Measurements from ENCODE around the gene C9orf152.
"Not testable (repeated sequence)": the region's sequence is repeated elsewhere in the genome, so short reads cannot be mapped to it uniquely, and the experiment has no call there.

C9orf152 gene

GRCh38 chr9:110208031-110208430 is at the start of gene C9orf152:
Gene C9orf152 (minus strand): TSS chr9:110208159. CDS start chr9:110207579, 580 bp downstream.
- DNase-seq, result no peak

- DNase-seq, result no peak
Observed at GRCh38 chr9:110257097-110257841, 49.3 kb upstream of the C9orf152 start.

- peak; percentile 65 for DNase-seq
Observed at GRCh38 chr9:110256380-110257096, 48.6 kb upstream of the C9orf152 start, which contains the start of gene TXN. Gene TXN (minus strand): TSS chr9:110256507. CDS start chr9:110256435, 72 bp downstream.

- DNase-seq, result no peak
Observed at GRCh38 chr9:110255463-110256379, 47.8 kb upstream of the C9orf152 start.

GRCh38 chr9:110255034-110255462 is 47.1 kb upstream of the C9orf152 start:
- DNase-seq, result no peak

- no peak for DNase-seq
Observed at GRCh38 chr9:110254500-110254899, 46.5 kb upstream of the C9orf152 start.

GRCh38 chr9:110252509-110253139 is 44.7 kb upstream of the C9orf152 start:
- no peak for DNase-seq

- not testable (repeated sequence) for DNase-seq
Observed at GRCh38 chr9:110251770-110252169, 43.8 kb upstream of the C9orf152 start.

- DNase-seq, result no peak
Observed at GRCh38 chr9:110251212-110251611, 43.3 kb upstream of the C9orf152 start.

- DNase-seq, result no peak
Observed at GRCh38 chr9:110249603-110250002, 41.6 kb upstream of the C9orf152 start.

- DNase-seq, result no peak
Observed at GRCh38 chr9:110248361-110248760, 40.4 kb upstream of the C9orf152 start.

GRCh38 chr9:110246214-110246613 is 38.3 kb upstream of the C9orf152 start:
- DNase-seq, result no peak

- DNase-seq, result no peak
Observed at GRCh38 chr9:110244616-110245015, 36.7 kb upstream of the C9orf152 start.

- no peak for DNase-seq
Observed at GRCh38 chr9:110241858-110242321, 33.9 kb upstream of the C9orf152 start.

GRCh38 chr9:110241260-110241857 is 33.4 kb upstream of the C9orf152 start:
- no peak for DNase-seq

GRCh38 chr9:110240198-110240597 is 32.2 kb upstream of the C9orf152 start:
- DNase-seq, result no peak

GRCh38 chr9:110228321-110228720 is 20.4 kb upstream of the C9orf152 start:
- no peak for DNase-seq

- no peak for DNase-seq
Observed at GRCh38 chr9:110224583-110224982, 16.6 kb upstream of the C9orf152 start.

- no peak for DNase-seq
Observed at GRCh38 chr9:110220809-110221208, 12.8 kb upstream of the C9orf152 start.

- DNase-seq, result no peak
Observed at GRCh38 chr9:110217656-110218099, 9.7 kb upstream of the C9orf152 start.

GRCh38 chr9:110214586-110215355 is 6.8 kb upstream of the C9orf152 start:
- DNase-seq, result no peak
